RWPE2 (cell line): Measurements from ENCODE around the gene SLC35G1.
A peak's percentile ranks its signal among the peaks of the same experiment; 100 is the strongest.

Source experiments
- ATAC-seq: fragments of 200-7000 bp; cut with Tn5 transposase; 3 replicates; pipeline ENCODE4 v1.9.1; 2021; ENCODE audit warnings: low read depth
- DNase-seq: peaks from one replicate; pipeline ENCODE4 v3.0.0-alpha.2; 2020; ENCODE audit warnings: low spot score
- H3K27ac ChIP-seq: fragments of 450-650 bp; 2 replicates; pipeline ENCODE4 v1.5.1; 2017; ENCODE audit warnings: mild to moderate bottlenecking; ENCODE audit not compliant: poor library complexity, severe bottlenecking
- H3K27me3 ChIP-seq: fragments of 250-450 bp; sonication (Bioruptor Pico); 2 replicates; pipeline ENCODE4 v1.5.1; 2021; ENCODE audit warnings: mild to moderate bottlenecking, moderate library complexity; ENCODE audit not compliant: insufficient read depth, poor library complexity, severe bottlenecking
- H3K36me3 ChIP-seq: fragments of 250-450 bp; sonication (Bioruptor Pico); 2 replicates; pipeline ENCODE4 v1.5.1; 2020; ENCODE audit warnings: low read depth, mild to moderate bottlenecking, moderate library complexity
- H3K4me1 ChIP-seq: fragments of 250-450 bp; sonication (Bioruptor Pico); 2 replicates; pipeline ENCODE4 v1.5.1; 2021; ENCODE audit warnings: mild to moderate bottlenecking, moderate library complexity; ENCODE audit not compliant: insufficient read depth, poor library complexity, severe bottlenecking
- H3K4me3 ChIP-seq: fragments of 250-450 bp; sonication (Bioruptor Pico); 2 replicates; pipeline ENCODE4 v1.5.1; 2021; ENCODE audit warnings: mild to moderate bottlenecking, moderate library complexity; ENCODE audit not compliant: severe bottlenecking
- H3K9me3 ChIP-seq: fragments of 250-450 bp; sonication (Bioruptor Pico); 2 replicates; pipeline ENCODE4 v1.5.1; 2021; ENCODE audit warnings: mild to moderate bottlenecking, moderate library complexity; ENCODE audit not compliant: severe bottlenecking
- CTCF ChIP-seq: fragments of 450-650 bp; IDR thresholded peaks from one replicate; pipeline ENCODE4 v1.5.1; 2017; ENCODE audit warnings: mild to moderate bottlenecking, moderate library complexity; ENCODE audit not compliant: poor library complexity, severe bottlenecking

The SLC35G1 gene

GRCh38 chr10:93876381-93876780 lies 17.4 kb upstream of the SLC35G1 start:
- no peak for TF ChIP-seq CTCF
- no peaks in the 10 kb centered on the region for H3K9me3 ChIP-seq
- no peak overlapping the region for H3K4me3 ChIP-seq
- H3K27ac ChIP-seq = no peak overlapping the region
- H3K4me1 ChIP-seq = peaks cover 7% of the 10 kb centered on the region
- no peak for ATAC-seq
- H3K36me3 ChIP-seq = no peaks in the 10 kb centered on the region
- H3K27me3 ChIP-seq = no peaks in the 10 kb centered on the region
- DNase-seq = no peak

- no peaks in the 10 kb centered on the region for H3K9me3 ChIP-seq
- H3K27me3 ChIP-seq = no peaks in the 10 kb centered on the region
- no peak overlapping the region for H3K27ac ChIP-seq
- H3K4me1 ChIP-seq = no peaks in the 10 kb centered on the region
- ATAC-seq (no peak), DNase-seq (no peak)
- H3K36me3 ChIP-seq = no peaks in the 10 kb centered on the region
- TF ChIP-seq CTCF = no peak
- no peak overlapping the region for H3K4me3 ChIP-seq
Observed at GRCh38 chr10:93879273-93879672, 14.5 kb upstream of the SLC35G1 start.

GRCh38 chr10:93894516-93895378 lies 969 bp downstream of the SLC35G1 start:
- no peaks in the 10 kb centered on the region; the same call in 1 of the 2 replicates for H3K36me3 ChIP-seq
- no peak for DNase-seq
- TF ChIP-seq CTCF = no peak

GRCh38 chr10:93897070-93897780 lies 3.4 kb downstream of the SLC35G1 start:
- H3K36me3 ChIP-seq = no peaks in the 10 kb centered on the region; the same call in 1 of the 2 replicates
- DNase-seq = no peak
- H3K27me3 ChIP-seq = no peaks in the 10 kb centered on the region
- H3K4me3 ChIP-seq = no peak overlapping the region
- no peak for TF ChIP-seq CTCF
- no peaks in the 10 kb centered on the region for H3K9me3 ChIP-seq
- no peak overlapping the region for H3K27ac ChIP-seq
- peaks cover 10% of the 10 kb centered on the region for H3K4me1 ChIP-seq
- no peak for ATAC-seq

More at GRCh38 chr10:93894516-93895378, 969 bp downstream of the SLC35G1 start:
- H3K4me1 ChIP-seq = peaks cover 10% of the 10 kb centered on the region
- ATAC-seq = no peak
- peak overlapping the region; percentile 90 for H3K4me3 ChIP-seq
- no peaks in the 10 kb centered on the region for H3K9me3 ChIP-seq
- no peak overlapping the region for H3K27ac ChIP-seq
- H3K27me3 ChIP-seq = no peaks in the 10 kb centered on the region
